Urothelium cell line (cell line): ENCODE results near the gene NUDT22.

Experiments used
- DNase-seq: peaks from one replicate; pipeline ENCODE4 v3.0.0; 2011; ENCODE audit warnings: low spot score, mixed read lengths
- FAIRE-seq: peaks from 2 replicates; lab custom pipeline; 2011; peaks lifted over from hg19 to GRCh38; lab: Jason Lieb, UNC

Gene NUDT22

GRCh38 chr11:64226507-64227051 lies 505 bp downstream of the NUDT22 start:
- DNase-seq (peak; percentile 45), FAIRE-seq (no peak)

DNA sequence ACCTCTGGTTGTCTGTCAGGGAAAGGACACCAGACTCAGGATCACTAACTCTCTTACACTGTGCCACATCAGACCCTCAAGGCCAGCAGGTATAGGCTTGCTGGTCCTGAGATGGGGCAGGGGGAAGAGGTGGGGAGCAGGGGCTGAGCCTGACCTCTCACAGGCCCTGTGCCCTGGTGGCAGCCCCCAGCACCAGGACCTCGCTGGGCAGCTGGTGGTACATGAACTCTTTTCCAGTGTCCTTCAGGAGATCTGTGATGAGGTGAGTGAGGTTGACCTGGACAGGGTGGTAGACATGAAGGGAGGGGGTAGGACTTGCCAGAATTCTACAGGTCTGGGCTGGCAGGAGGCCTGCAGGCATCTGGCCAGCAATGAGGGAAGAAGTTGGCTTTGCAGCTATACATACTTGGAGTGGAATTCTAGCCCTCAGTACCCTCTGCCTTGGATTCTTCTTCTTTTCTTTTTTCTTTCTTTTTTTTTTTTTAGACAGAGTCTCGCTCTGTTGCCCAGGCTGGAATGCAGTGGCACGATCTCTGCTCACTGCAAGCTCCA lies 1.4 kb downstream of the NUDT22 start:
- FAIRE-seq (no peak), DNase-seq (no peak)

GRCh38 chr11:64229090-64229743 lies 3.1 kb downstream of the NUDT22 start:
- DNase-seq, result no peak
- FAIRE-seq, result no peak

DNA sequence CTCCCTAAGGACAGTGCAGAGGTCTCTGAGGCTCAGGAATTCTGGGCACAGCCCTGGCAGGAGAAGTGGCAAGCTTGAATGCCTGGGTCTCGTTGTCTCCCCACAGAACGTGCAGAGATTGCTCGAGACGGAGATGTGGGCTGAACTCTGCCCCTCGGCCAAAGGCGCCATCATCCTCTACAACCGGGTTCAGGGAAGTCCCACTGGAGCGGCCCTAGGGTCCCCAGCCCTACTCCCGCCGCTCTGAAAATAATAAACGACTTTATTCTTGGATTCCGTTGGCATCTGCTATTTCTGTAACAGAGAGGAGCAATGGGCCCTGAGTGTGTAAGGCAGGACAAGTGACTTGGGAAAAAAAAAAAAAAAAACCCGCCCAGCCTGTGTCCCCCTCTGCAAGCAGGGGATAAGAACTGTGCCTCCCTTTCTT lies 3.7 kb downstream of the NUDT22 start:
- DNase-seq, result no peak
- FAIRE-seq, result no peak

- FAIRE-seq, result no peak
Observed at GRCh38 chr11:64230171-64230984, 4.3 kb downstream of the NUDT22 start, which contains the start of gene DNAJC4. TSS of gene DNAJC4 (plus strand) at chr11:64230548. CDS start at chr11:64230855, 307 bp downstream.

DNA sequence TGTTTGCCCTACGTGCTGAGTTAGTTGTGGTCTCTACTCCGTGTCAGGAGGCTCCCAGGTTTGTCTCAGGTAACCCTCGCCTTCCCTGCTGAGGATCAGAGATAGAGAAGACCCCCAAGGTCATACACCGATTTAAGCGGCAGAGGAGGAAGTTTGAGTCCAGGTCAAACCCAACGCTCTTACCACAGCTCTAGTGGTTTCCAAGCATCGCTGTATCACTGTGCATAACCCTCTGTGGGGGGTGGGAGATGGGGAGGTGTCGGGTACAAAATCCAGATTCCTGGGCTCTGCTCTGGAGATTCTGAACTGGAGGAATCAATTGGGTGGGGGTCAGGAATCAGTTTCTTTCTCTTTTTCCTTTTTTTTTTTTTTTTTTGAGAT lies 4.9 kb downstream of the NUDT22 start:
- FAIRE-seq, result no peak

More at GRCh38 chr11:64230171-64230984, 4.3 kb downstream of the NUDT22 start, which contains the start of gene DNAJC4:
- peak; percentile 90 for DNase-seq

DNA sequence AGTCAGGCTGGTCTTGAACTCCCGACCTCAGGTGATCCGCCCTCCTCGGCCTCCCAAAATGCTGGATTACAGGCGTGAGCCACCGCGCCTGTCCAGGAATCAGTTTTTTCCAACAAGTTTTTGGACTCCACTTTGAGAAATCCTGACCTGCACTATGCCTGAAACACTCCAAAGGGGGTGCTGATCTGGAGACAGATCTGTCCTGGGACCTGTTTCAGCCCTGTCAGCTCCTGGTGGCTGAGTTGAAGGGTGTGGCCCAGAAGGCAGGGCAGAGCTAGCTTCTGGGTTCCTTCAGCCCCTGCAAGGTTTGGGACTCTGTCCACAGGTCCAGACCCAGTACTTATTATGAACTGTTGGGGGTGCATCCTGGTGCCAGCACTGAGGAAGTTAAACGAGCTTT lies 5.5 kb downstream of the NUDT22 start:
- FAIRE-seq, result no peak
- no peak for DNase-seq

More for the DNA sequence above, 4.9 kb downstream of the NUDT22 start:
- no peak for DNase-seq

DNA sequence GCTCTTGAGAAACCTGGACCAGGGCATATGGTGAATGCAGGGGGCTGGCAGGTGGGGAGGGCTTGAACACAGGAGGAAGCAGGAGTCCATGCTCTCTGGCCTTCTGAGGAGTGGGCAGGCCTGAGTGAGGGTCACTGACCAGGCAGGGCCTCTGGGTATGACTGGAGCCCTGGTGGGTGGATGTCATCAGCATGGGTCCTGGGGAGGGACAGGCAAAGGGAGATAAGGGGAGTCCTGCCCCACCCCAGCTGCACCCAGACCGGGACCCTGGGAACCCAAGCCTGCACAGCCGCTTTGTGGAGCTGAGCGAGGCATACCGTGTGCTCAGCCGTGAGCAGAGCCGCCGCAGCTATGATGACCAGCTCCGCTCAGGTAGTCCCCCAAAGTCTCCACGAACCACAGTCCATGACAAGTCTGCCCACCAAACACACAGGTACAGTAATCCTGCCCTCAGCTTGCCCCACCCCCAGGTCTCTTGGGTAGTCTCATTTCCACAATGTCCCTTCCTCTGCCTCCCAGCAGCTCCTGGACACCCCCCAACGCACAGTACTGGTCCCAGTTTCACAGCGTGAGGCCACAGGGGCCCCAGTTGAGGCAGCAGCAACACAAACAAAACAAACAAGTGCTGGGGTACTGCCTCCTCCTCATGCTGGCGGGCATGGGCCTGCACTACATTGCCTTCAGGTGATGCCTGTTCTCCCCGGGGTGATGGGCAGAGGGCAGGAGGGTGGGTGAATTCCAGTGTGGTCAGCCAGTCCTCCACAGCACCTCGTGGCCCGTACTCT lies 6.3 kb downstream of the NUDT22 start:
- FAIRE-seq, result no peak
- DNase-seq, result no peak

DNA sequence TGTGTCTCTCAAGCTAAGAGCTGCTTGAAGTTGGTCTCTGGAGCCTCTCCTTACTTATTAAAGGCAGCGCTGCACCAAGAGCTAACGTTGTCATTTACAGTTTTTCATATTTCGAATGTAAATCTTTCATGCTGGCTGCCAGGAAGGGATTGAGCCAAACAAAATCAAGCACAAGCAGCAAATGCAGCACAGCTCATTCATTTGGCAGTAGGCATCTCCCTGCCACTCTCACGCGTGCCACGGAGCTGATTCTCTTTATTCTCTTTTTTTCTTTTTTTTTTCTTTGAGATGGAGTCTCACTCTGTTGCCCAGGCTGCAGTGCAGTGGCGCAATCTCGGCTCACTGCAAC lies 6.9 kb downstream of the NUDT22 start:
- no peak for FAIRE-seq
- DNase-seq, result no peak

DNA sequence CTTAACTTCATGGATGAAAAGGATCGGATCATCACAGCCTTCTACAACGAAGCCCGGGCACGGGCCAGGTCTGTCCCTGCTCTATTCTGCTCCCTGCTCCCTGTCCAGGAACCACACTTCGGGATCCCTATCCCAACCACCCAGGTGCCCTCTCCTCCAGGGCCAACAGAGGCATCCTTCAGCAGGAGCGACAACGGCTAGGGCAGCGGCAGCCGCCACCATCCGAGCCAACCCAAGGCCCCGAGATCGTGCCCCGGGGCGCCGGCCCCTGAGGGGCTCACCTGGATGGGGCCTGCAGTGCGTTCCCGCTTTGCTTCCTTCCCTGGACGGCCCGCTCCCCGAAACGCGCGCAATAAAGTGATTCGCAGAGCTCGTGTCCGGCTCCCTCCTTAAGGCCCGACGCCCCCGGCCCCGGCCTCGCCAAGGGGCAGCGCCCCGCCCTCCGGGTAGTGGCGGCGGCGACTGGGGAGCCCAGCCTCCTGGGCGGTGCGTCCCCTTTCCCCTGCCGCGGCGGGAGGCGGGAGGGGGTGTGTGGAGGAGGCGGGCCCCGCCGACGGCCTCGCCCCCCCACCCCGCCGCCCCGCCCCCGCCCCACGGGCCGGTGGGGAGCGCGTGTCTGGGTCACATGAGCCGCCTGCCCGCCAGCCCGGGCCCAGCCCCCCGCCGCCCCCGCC lies 8.0 kb downstream of the NUDT22 start, which contains the start of gene VEGFB:
TSS of gene VEGFB (plus strand) at position 672 of the 674 bp plus-strand sequence. CDS start 250 bp downstream, outside the sequence.
- FAIRE-seq, result no peak
- peak; percentile 86 for DNase-seq

GRCh38 chr11:64234647-64235379 lies 8.7 kb downstream of the NUDT22 start:
- DNase-seq (peak; percentile 71), FAIRE-seq (no peak)

GRCh38 chr11:64235437-64236161 lies 9.5 kb downstream of the NUDT22 start:
- DNase-seq (no peak), FAIRE-seq (no peak)

DNA sequence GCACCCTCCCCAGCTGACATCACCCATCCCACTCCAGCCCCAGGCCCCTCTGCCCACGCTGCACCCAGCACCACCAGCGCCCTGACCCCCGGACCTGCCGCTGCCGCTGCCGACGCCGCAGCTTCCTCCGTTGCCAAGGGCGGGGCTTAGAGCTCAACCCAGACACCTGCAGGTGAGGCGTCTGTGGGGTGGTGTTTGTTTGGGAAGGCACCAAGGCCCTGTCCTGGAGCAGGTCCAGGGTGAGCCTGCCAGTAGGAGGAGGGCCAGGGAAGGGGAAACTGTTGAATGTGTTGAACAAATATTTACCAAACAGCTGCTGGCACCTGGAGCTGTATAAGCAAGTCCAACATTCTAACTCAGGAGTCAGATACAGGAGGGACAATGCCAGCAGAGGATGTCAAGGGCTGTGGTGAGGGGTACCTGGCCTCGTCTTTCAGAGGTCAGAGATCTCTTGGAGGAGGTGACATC lies 11.4 kb downstream of the NUDT22 start:
- FAIRE-seq, result no peak
- DNase-seq, result no peak

DNA sequence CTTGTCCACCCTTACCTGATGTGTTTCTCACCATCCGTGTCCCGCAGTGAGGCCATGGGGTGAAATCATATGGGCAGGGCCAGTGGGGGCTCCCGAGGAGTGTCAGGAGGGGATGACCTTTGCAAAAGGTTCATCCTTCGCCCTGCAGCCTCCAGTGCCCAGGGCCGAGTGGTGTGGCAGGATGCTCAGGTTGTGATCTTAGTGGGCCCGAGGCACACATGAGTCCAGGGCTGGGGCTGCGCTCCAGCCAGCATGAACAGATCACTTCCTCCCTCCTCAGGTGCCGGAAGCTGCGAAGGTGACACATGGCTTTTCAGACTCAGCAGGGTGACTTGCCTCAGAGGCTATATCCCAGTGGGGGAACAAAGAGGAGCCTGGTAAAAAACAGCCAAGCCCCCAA lies 12.0 kb downstream of the NUDT22 start:
- FAIRE-seq, result no peak

GRCh38 chr11:64238999-64239398 lies 12.9 kb downstream of the NUDT22 start:
- DNase-seq (no peak), FAIRE-seq (no peak)

More for the DNA sequence above, 12.0 kb downstream of the NUDT22 start:
- no peak for DNase-seq

DNA sequence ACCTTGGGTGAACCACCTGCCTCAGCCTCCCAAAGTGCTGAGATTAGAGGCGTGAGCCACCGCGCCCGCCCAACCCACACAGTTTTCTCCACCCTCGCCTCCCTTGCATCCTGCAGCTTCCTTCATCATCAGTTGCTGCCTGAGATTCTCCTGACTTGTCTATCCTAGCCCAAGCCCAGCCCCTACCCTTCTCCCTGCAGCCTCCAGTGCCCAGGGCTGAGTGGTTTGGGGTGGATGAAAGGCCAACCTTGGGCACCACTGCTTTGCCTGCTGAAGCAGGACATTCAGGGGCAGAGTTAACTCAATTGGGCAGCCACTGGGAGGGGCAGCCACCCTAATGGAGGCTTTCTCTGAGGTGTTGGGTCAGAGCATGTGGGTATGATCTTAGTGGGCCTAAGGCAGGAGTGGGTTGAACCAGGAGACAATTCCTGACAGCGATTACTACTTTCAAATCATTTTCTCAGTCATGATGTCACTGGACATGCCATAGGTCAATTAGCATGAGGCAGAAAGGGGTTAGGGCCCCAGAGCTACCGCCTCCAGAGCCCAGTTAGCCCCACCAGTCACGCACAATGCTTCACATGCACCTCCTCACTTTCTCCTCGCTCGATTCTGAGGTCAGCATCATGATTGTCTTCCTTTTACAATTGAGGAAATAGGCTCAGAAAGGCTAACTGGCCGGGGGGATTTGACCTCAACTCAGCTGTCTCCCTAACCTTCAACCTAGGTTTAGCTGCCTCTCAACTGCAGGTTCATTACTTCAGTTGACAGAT lies 13.8 kb downstream of the NUDT22 start:
- DNase-seq, result no peak
- no peak for FAIRE-seq

DNA sequence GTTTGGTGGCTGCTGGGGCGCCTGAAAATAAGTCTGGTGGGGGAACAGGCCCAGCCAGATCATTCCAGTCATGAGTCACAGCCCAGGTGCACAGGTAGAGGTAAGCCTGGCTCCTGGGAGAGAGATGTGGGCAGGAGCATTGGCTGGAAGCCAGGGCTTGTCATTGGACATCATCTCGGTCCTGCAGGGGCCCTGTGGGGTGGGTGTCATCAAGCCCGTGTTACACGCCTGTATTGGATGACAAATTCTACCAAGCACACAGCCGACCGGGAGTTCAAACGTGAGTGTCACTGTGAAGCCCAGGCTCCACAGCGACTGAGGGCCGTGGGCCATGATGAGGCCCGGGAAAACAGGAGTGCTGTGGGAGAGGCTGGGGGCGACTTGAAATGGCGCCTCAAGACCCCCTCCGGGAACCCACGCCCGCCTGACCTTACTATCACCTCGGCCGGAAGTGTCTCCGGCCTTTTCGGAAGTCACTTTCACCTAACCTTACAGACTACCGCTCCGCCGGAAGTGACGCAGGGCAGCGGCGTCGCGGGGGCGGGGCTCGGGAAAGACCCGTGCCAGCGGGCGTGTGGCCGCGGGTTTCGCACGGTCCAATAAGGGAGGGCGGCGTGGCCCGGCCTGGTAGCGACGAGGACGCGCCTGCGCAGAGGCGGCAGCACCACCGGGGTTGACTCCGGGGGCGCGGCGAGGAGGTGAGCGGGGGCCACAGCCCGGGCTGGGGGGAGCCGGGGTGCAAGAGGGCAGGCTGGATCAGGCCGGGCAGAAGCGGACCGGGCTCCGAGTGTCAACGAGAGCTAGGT lies 14.6 kb downstream of the NUDT22 start, which contains the start of gene FKBP2:
TSS of gene FKBP2 (plus strand) at position 661 of the 806 bp plus-strand sequence. CDS start 1,293 bp downstream, outside the sequence.
- FAIRE-seq (peak; percentile 30), DNase-seq (peak; percentile 98)
